Chondrocyte (in vitro differentiated cells): ENCODE results near the gene LMBR1L. TPM values are rescaled to one million over a fixed set of nuclear protein-coding genes. Genes with fewer than 3 reads are reported as not detected.
A peak's percentile ranks its signal among the peaks of the same experiment; 100 is the strongest.

Experiments
- DNase-seq: peaks from one replicate; pipeline ENCODE4 v3.0.0; 2021; ENCODE audit warnings: mixed read lengths, low spot score
- H3K27ac Mint-ChIP-seq: one replicate; pipeline ENCODE4 v1.8.0; 2021; ENCODE audit warnings: mild to moderate bottlenecking, moderate library complexity, mixed read lengths; ENCODE audit not compliant: unreplicated experiment
- H3K27me3 Mint-ChIP-seq: 2 replicates; pipeline ENCODE4 v1.8.0; 2021; ENCODE audit warnings: low read depth, mixed read lengths
- H3K36me3 Mint-ChIP-seq: 2 replicates; pipeline ENCODE4 v1.8.0; 2021; ENCODE audit warnings: low read depth, mixed read lengths
- H3K4me1 Mint-ChIP-seq: 2 replicates; pipeline ENCODE4 v1.8.0; 2021; ENCODE audit warnings: low read depth, mild to moderate bottlenecking, mixed read lengths
- H3K4me3 Mint-ChIP-seq: one replicate; pipeline ENCODE4 v1.8.0; 2021; ENCODE audit warnings: mild to moderate bottlenecking, moderate library complexity, mixed read lengths; ENCODE audit not compliant: unreplicated experiment
- H3K9me3 Mint-ChIP-seq: 2 replicates; pipeline ENCODE4 v1.8.0; 2021; ENCODE audit warnings: low read depth, mixed read lengths
- CTCF ChIP-seq: fragments of 200-600 bp; sonication (generic); IDR thresholded peaks from 2 replicates; pipeline ENCODE4 v1.5.0; 2021; ENCODE audit warnings: antibody characterized with exemption, mild to moderate bottlenecking, moderate library complexity
- long read RNA-seq: library from polyadenylated mRNA; stranded (forward); transcript quantifications from one replicate; pipeline ENCODE4 v2.0.0, GENCODE V29; 2021
- total RNA-seq: library from RNA; stranded (reverse); gene quantifications from 3 replicates; pipeline ENCODE4 v1.2.1, GENCODE V29; 2021

Gene LMBR1L
- 37.0 to 47.3 TPM (median 46.9 TPM) in 3 replicates for total RNA-seq
- long read RNA-seq: 0 reads

GRCh38 chr12:49110464-49111155 is at the start of gene LMBR1L:
TSS of gene LMBR1L (minus strand) at chr12:49110847. CDS start at chr12:49110555, 292 bp downstream.
- peak; percentile 73 for TF ChIP-seq CTCF
- peak; percentile 97 for DNase-seq
- no peaks in the 10 kb centered on the region for H3K9me3 Mint-ChIP-seq
- H3K4me3 Mint-ChIP-seq: peak within 1 kb of the TSS; percentile 97
- H3K4me1 Mint-ChIP-seq: peaks cover 26% of the 10 kb centered on the region
- H3K27me3 Mint-ChIP-seq: no peaks in the 10 kb centered on the region
- H3K27ac Mint-ChIP-seq: peak within 1 kb of the TSS; percentile 97
- H3K36me3 Mint-ChIP-seq: no peaks in the 10 kb centered on the region

GRCh38 chr12:49160399-49160798 is 49.8 kb upstream of the LMBR1L start:
- no peak for DNase-seq
- no peaks in the 10 kb centered on the region for H3K27me3 Mint-ChIP-seq
- no peaks in the 10 kb centered on the region for H3K9me3 Mint-ChIP-seq
- no peaks in the 10 kb centered on the region for H3K4me1 Mint-ChIP-seq
- no peak overlapping the region for H3K4me3 Mint-ChIP-seq
- H3K27ac Mint-ChIP-seq: no peak overlapping the region
- no peak for TF ChIP-seq CTCF
- H3K36me3 Mint-ChIP-seq: peaks cover 2% of the 10 kb centered on the region

GRCh38 chr12:49154221-49154620 is 43.6 kb upstream of the LMBR1L start:
- H3K36me3 Mint-ChIP-seq: no peaks in the 10 kb centered on the region
- H3K4me1 Mint-ChIP-seq: no peaks in the 10 kb centered on the region
- no peak for DNase-seq
- no peak overlapping the region for H3K27ac Mint-ChIP-seq
- H3K4me3 Mint-ChIP-seq: no peak overlapping the region
- H3K9me3 Mint-ChIP-seq: no peaks in the 10 kb centered on the region
- no peak for TF ChIP-seq CTCF
- no peaks in the 10 kb centered on the region for H3K27me3 Mint-ChIP-seq

GRCh38 chr12:49147384-49147783 is 36.7 kb upstream of the LMBR1L start:
- no peak for DNase-seq
- Mint-ChIP-seq H3K4me3 (no peak overlapping the region), H3K27ac (no peak overlapping the region), H3K27me3 (no peaks in the 10 kb centered on the region), H3K4me1 (no peaks in the 10 kb centered on the region), H3K36me3 (peaks cover 2% of the 10 kb centered on the region), H3K9me3 (no peaks in the 10 kb centered on the region)
- no peak for TF ChIP-seq CTCF

GRCh38 chr12:49146406-49146805 is 35.8 kb upstream of the LMBR1L start:
- no peaks in the 10 kb centered on the region for H3K4me1 Mint-ChIP-seq
- H3K27ac Mint-ChIP-seq: no peak overlapping the region
- no peak for DNase-seq
- TF ChIP-seq CTCF: no peak
- no peak overlapping the region for H3K4me3 Mint-ChIP-seq
- H3K27me3 Mint-ChIP-seq: no peaks in the 10 kb centered on the region
- peaks cover 2% of the 10 kb centered on the region for H3K36me3 Mint-ChIP-seq
- no peaks in the 10 kb centered on the region for H3K9me3 Mint-ChIP-seq
